HG03097 (cell line): Measurements from ENCODE around the gene GPAT3.
A peak's percentile ranks its signal among the peaks of the same experiment; 100 is the strongest.
"Not testable (repeated sequence)": the region's sequence is repeated elsewhere in the genome, so short reads cannot be mapped to it uniquely, and the experiment has no call there.

ENCODE experiments used
- ATAC-seq: cut with Tn5 transposase; IDR thresholded peaks from one replicate; pipeline ENCODE4 v1.9.1; 2021; ENCODE audit not compliant: unreplicated experiment, low FRiP score

GPAT3 gene

GRCh38 chr4:83548151-83548905 is 12.4 kb downstream of the GPAT3 start:
- peak; percentile 91 for ATAC-seq

GRCh38 chr4:83552083-83552482 is 16.2 kb downstream of the GPAT3 start:
- ATAC-seq, result no peak

GRCh38 chr4:83552924-83553323 is 17.0 kb downstream of the GPAT3 start:
- ATAC-seq, result peak; percentile 82

GRCh38 chr4:83556006-83556707 is 20.2 kb downstream of the GPAT3 start:
- ATAC-seq, result no peak

- no peak for ATAC-seq
Measured at GRCh38 chr4:83556816-83557215, 20.9 kb downstream of the GPAT3 start.

GRCh38 chr4:83558059-83558653 is 22.2 kb downstream of the GPAT3 start:
- no peak for ATAC-seq

- ATAC-seq, result no peak
Measured at GRCh38 chr4:83558680-83559079, 22.8 kb downstream of the GPAT3 start.

GRCh38 chr4:83560523-83560922 is 24.6 kb downstream of the GPAT3 start:
- ATAC-seq, result no peak

- ATAC-seq, result no peak
Measured at GRCh38 chr4:83561381-83561780, 25.5 kb downstream of the GPAT3 start.

GRCh38 chr4:83563998-83564397 is 28.1 kb downstream of the GPAT3 start:
- no peak for ATAC-seq

- no peak for ATAC-seq
Measured at GRCh38 chr4:83568062-83568461, 32.2 kb downstream of the GPAT3 start.

GRCh38 chr4:83569429-83569828 is 33.5 kb downstream of the GPAT3 start:
- no peak for ATAC-seq

GRCh38 chr4:83569987-83570386 is 34.1 kb downstream of the GPAT3 start:
- peak; percentile 68 for ATAC-seq

- no peak for ATAC-seq
Measured at GRCh38 chr4:83572848-83573247, 36.9 kb downstream of the GPAT3 start.

- ATAC-seq, result no peak
Measured at GRCh38 chr4:83574247-83574646, 38.3 kb downstream of the GPAT3 start.

- not testable (repeated sequence) for ATAC-seq
Measured at GRCh38 chr4:83576237-83576636, 40.3 kb downstream of the GPAT3 start.

GRCh38 chr4:83581411-83582288 is 45.7 kb downstream of the GPAT3 start:
- peak; percentile 51 for ATAC-seq

GRCh38 chr4:83582289-83582785 is 46.4 kb downstream of the GPAT3 start:
- ATAC-seq, result peak; percentile 77

- ATAC-seq, result no peak
Measured at GRCh38 chr4:83585982-83586508, 50.1 kb downstream of the GPAT3 start.

- ATAC-seq, result no peak
Measured at GRCh38 chr4:83589279-83589678, 53.4 kb downstream of the GPAT3 start.
